ENCODE measurements around the gene NSFL1C. TPM values are rescaled to one million over a fixed set of nuclear protein-coding genes. Genes with fewer than 3 reads are reported as not detected.

The NSFL1C gene
- total and polyA plus RNA-seq, 8 donors = 23.7 to 43.8 (median 32.7) TPM

DNA sequence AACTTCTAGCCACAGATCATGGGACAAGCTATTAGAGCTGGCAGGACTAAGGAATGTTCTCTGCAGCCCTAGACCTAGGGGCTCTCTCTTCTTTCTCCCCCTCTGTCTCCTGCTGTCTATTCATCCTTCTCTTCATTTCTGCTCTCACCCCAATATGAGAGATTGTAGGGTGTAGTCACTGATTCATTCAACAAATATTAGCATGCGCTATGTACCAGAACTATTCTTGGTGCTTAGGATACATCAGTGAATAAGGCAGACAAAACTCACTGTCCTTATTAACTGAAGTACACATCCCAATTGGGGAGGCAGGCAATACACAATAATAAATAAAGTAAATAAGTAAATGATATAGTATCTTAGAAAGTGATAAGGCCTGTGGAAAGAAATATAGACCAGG lies 39.2 kb upstream of the NSFL1C start:
- Histone ChIP-seq H3K27me3 (peaks cover 0 to 5% (median 0%) of the 10 kb centered on the region in 4 donors), H3K4me1 (no peaks in the 10 kb centered on the region), H3K36me3 (no peaks in the 10 kb centered on the region), H3K4me3 (no peak overlapping the region), H3K9me3 (no peaks in the 10 kb centered on the region), H3K27ac (no peak overlapping the region)
- FAIRE-seq (no peak), DNase-seq (no peak), ATAC-seq (no peak)
- intact Hi-C loops (cut with DNase I) = no loop called here
- TF ChIP-seq CTCF (IDR thresholded peaks at IDR 0.05) = no peak
- WGBS, 2 donors = 68 to 94% methylated on average over 1 of the region's 1 CpG

DNA sequence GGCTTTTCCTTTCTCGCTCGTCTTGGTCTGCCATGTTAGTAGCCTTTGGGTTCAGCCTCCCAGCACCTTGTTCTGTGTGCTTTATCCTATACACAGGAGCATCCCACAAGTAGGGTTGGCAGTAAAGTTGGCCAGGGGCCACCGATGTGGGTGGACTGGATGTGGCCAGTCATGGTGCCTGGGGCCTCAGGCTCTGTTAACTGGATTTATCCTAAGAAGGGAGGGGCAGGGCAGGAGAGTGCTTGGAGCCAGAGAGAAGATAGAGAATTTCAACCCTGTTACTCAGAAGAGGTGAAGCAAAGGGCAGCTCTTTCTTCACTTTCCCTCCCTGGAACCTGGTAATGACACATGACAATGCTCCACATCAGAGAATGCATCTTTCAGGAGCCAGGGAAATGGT lies 38.7 kb upstream of the NSFL1C start:
- FAIRE-seq (no peak), DNase-seq (no peak), ATAC-seq (no peak)
- intact Hi-C loops (cut with DNase I) = no loop called here
- TF ChIP-seq CTCF (IDR thresholded peaks at IDR 0.05) = no peak
- Histone ChIP-seq H3K27me3 (peaks cover 0 to 2% (median 0%) of the 10 kb centered on the region in 4 donors), H3K36me3 (no peaks in the 10 kb centered on the region), H3K27ac (no peak overlapping the region), H3K4me1 (no peaks in the 10 kb centered on the region), H3K4me3 (no peak overlapping the region), H3K9me3 (no peaks in the 10 kb centered on the region)
- WGBS, 2 donors = 48 to 50% methylated on average over 3 of the region's 3 CpGs

DNA sequence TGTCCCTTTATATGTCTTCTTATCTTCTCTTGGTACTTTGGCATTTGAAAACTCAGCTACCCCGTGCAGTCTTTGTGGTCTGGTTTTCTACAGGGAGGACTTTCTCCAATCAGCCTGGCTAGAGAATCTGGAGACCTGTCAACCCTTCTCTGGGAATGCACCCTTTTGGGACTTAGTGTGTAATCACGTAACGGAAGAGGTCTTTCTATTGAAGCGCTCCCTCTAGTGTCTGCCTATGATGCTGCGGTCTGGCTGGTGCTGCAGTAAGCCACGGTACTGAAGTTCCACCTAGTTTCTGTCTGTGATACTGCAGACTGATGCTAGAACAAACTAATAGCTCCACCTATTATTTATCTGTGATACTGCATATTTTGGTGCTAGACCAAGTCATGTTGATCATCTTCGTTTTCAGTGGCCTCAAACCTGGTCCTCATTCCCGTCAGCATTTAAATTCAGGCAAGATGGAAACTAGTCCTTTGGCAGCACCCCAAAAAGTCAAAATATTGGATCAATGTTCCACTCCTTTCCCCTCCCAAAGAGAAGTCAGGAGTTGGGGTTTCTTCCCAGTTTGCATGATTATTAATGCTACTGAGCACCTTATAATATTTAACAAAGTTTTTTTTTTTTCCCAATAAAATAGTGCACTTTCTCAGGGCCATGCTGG lies 37.0 kb upstream of the NSFL1C start:
- peaks cover 0 to under 1% (median 0%) of the 10 kb centered on the region in 4 donors for H3K27me3 ChIP-seq
- H3K9me3 ChIP-seq = peaks cover 0 to 3% (median 0%) of the 10 kb centered on the region in 4 donors
- H3K27ac ChIP-seq = no peak overlapping the region
- H3K4me1 ChIP-seq = no peaks in the 10 kb centered on the region
- no peak overlapping the region for H3K4me3 ChIP-seq
- intact Hi-C loops (cut with DNase I) = no loop called here
- ATAC-seq (peak; percentile 97 to 100 (median 100)), FAIRE-seq (no peak), DNase-seq (peak; percentile 68 to 83 (median 74))
- no peaks in the 10 kb centered on the region for H3K36me3 ChIP-seq
- TF ChIP-seq CTCF (IDR thresholded peaks at IDR 0.05) = peak; percentile 80 to 94 (median 86)
- WGBS, 2 donors = 1% methylated on average over 8 of the region's 8 CpGs

DNA sequence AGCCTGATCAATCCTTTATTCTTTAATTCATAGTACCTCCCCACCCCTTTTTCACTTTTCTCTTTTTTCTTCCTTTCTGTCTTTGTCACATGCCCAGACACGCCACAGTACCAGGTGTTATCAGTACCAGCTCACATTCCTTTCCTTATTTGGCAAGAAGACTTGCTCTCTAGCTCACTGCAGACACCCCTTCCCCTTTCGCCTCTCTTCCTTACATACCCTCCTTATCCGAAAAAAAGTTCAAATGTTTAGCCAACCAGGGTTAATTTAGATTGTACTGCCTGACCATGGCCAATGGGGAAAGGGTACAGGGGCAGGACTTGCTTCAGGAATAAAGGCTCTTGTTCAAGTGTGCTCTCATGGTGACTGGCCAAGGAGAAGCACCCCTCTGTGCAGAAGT lies 33.8 kb upstream of the NSFL1C start:
- 29 to 55% methylated on average over 3 of the region's 3 CpGs for WGBS, 2 donors
- no peak for TF ChIP-seq CTCF (IDR thresholded peaks at IDR 0.05)
- Histone ChIP-seq H3K4me3 (no peak overlapping the region), H3K27me3 (peaks cover 0 to 13% (median 0%) of the 10 kb centered on the region in 4 donors), H3K4me1 (no peaks in the 10 kb centered on the region), H3K9me3 (peaks cover 0 to 4% (median 0%) of the 10 kb centered on the region in 4 donors), H3K27ac (no peak overlapping the region), H3K36me3 (no peaks in the 10 kb centered on the region)
- FAIRE-seq (no peak), DNase-seq (no peak), ATAC-seq (no peak)
- intact Hi-C loops (cut with DNase I) = no loop called here

Data from pancreas (tissue), 10 donors.